Gastrocnemius medialis (tissue), 4 donors: ENCODE data around the gene CAPRIN1.

Source experiments
- CTCF ChIP-seq, 5 experiments: fragments of 450-650 bp in 3 of 5; fragments of 200-600 bp in 2 of 5; sonication (generic) in 2 of 5; IDR thresholded peaks in 4 of 5; conservative IDR thresholded peaks in 1 of 5; 1 replicate in 4 of 5; 2 replicates in 1 of 5; pipeline ENCODE4 v1.5.1; 2016 to 2019; ENCODE audit warnings: antibody characterized with exemption in 5 of 5, mild to moderate bottlenecking in 3 of 5, moderate library complexity in 3 of 5
- POLR2A ChIP-seq, 2 donors: fragments of 450-650 bp; IDR thresholded peaks; one replicate each; pipeline ENCODE4 v1.6.1; 2017; ENCODE audit warnings: antibody characterized with exemption in 2 of 2, mild to moderate bottlenecking in 2 of 2, moderate library complexity in 2 of 2

DNA sequence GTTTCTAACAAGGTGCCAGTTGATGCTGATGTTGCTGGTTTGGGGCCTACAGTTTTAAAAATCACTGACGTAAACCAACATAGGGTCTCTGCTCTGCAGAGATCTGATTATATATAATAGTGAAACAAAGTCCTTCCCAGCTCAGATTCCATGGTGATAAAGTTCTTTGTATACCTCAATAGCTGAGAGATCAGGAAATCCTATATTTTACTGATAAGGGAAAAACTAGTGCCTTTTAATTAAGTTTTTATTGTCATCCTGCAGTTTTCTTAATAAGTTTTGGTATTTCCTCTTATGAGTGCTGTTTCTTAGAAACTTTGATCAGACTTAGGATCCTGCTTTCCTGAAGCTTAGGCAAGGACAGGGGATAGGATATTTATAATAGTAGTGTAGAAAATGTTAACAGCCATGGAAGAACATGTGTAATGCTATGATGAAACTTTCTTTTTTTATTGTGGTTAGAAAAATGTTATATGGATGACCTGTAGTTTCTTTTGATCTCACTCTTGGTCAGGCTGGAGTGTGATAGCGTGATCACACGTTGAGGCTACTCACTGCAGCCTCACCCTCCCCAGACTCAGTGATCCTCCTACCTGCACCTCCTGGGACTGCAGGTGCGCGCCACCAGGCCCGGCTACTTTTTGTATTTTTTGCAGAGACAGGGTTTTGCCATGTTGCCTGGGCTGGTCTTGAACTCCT is 14.1 kb downstream of the CAPRIN1 start:
- peak in 1 of 5 experiments; percentile 25 for TF ChIP-seq CTCF (IDR thresholded peaks at IDR 0.05 in 4 of 5, conservative IDR thresholded peaks at IDR 0.05 in 1 of 5)
- no peak for TF ChIP-seq POLR2A (IDR thresholded peaks at IDR 0.05)
